B cell (primary cell): ENCODE results near the gene ZNF254.

Experiments
- CTCF ChIP-seq: fragments of 200-600 bp; IDR thresholded peaks from one replicate; pipeline ENCODE4 v1.8.0; 2022; ENCODE audit warnings: antibody characterized with exemption, mild to moderate bottlenecking
- EZH2 ChIP-seq: IDR thresholded peaks from 2 replicates; pipeline ENCODE4 v1.6.1; 2012; ENCODE audit warnings: borderline replicate concordance, low read depth, mild to moderate bottlenecking, moderate library complexity, low read length; ENCODE audit not compliant: insufficient read depth, poor library complexity, severe bottlenecking

- TF ChIP-seq CTCF = no peak
- TF ChIP-seq EZH2 = no peak
These were observed 40.4 kb upstream of the ZNF254 start for GRCh38 chr19:24046550-24046949.
